GM21717 (cell line): Measurements from ENCODE around the gene ZNF576.
"Not testable (repeated sequence)": the region's sequence is repeated elsewhere in the genome, so short reads cannot be mapped to it uniquely, and the experiment has no call there.

ENCODE experiments used
- ATAC-seq: cut with Tn5 transposase; IDR thresholded peaks from one replicate; pipeline ENCODE4 v1.9.1; 2021; ENCODE audit warnings: mild to moderate bottlenecking, moderate library complexity; ENCODE audit not compliant: unreplicated experiment

ZNF576 gene

GRCh38 chr19:43574424-43575155 is 21.8 kb upstream of the ZNF576 start:
- no peak for ATAC-seq

- peak; percentile 90 for ATAC-seq
Measured at GRCh38 chr19:43575156-43575950, 21.0 kb upstream of the ZNF576 start, which contains the start of the genes PINLYP and XRCC1. PINLYP (plus strand) TSS chr19:43575801; CDS start chr19:43577192, 1,391 bp downstream. XRCC1 (minus strand) TSS chr19:43575527; CDS start chr19:43575458, 69 bp downstream.

GRCh38 chr19:43575955-43576878 is 20.2 kb upstream of the ZNF576 start:
- no peak for ATAC-seq

- no peak for ATAC-seq
Measured at GRCh38 chr19:43578787-43579186, 17.6 kb upstream of the ZNF576 start.

- no peak for ATAC-seq
Measured at GRCh38 chr19:43581467-43581866, 14.9 kb upstream of the ZNF576 start.

GRCh38 chr19:43582495-43582894 is 13.9 kb upstream of the ZNF576 start:
- ATAC-seq, result no peak

- no peak for ATAC-seq
Measured at GRCh38 chr19:43584484-43584883, 11.9 kb upstream of the ZNF576 start.

- no peak for ATAC-seq
Measured at GRCh38 chr19:43586346-43586745, 10.0 kb upstream of the ZNF576 start.

- ATAC-seq, result not testable (repeated sequence)
Measured at GRCh38 chr19:43587029-43587428, 9.4 kb upstream of the ZNF576 start.

GRCh38 chr19:43589277-43589676 is 7.1 kb upstream of the ZNF576 start:
- no peak for ATAC-seq

GRCh38 chr19:43589678-43590077 is 6.7 kb upstream of the ZNF576 start:
- ATAC-seq, result no peak

- no peak for ATAC-seq
Measured at GRCh38 chr19:43591904-43592772, 4.3 kb upstream of the ZNF576 start.

GRCh38 chr19:43592800-43593350 is 3.5 kb upstream of the ZNF576 start:
- no peak for ATAC-seq

- no peak for ATAC-seq
Measured at GRCh38 chr19:43594081-43594697, 2.2 kb upstream of the ZNF576 start.

GRCh38 chr19:43594710-43595604 is 1.4 kb upstream of the ZNF576 start:
- ATAC-seq, result no peak

- peak; percentile 3 for ATAC-seq
Measured at GRCh38 chr19:43595605-43595998, 793 bp upstream of the ZNF576 start.

GRCh38 chr19:43596842-43597461 is 557 bp downstream of the ZNF576 start:
- no peak for ATAC-seq

- no peak for ATAC-seq
Measured at GRCh38 chr19:43597876-43598275, 1.5 kb downstream of the ZNF576 start.
